OCI-LY3 (cell line): ENCODE results near the gene TCEAL3.

ENCODE experiments used
- CTCF ChIP-seq: fragments of 200-600, 300-600 bp; sonication (generic); IDR thresholded peaks from 2 replicates; pipeline ENCODE4 v1.5.1; 2014; ENCODE audit warnings: antibody characterized with exemption, low read length, low read depth
- EZH2phosphoT487 ChIP-seq: fragments of 200-600 bp; shearing (Covaris generic); IDR thresholded peaks from 2 replicates; pipeline ENCODE4 v1.6.1; 2018; ENCODE audit warnings: antibody characterized with exemption, mixed run types, low read depth

DNA sequence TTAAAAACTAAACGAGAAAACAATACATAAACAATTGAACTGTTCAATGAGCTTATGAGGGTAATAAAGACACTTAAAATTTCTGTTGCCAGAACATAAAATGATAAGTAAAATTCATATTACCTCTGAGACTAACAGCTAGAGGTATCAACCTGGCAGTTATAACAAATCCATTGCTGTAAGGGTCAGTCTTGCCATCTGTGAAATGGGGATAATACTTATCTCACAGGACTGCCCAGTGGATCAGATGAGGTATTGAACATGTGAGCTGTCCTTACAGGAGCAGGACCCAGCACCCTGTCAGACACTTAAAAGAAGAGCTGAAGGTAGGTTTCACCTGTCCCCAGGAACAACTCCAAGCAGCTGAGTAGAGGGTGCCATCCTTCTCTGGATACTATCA lies 2.5 kb downstream of the TCEAL3 start:
- TF ChIP-seq CTCF (no peak), EZH2phosphoT487 (no peak)
